GM13977 (cell line): ENCODE results near the gene YWHAQ.
A peak's percentile ranks its signal among the peaks of the same experiment; 100 is the strongest.

Source experiments
- DNase-seq: peaks from one replicate; pipeline ENCODE4 v3.0.0; 2012; ENCODE audit warnings: low spot score
- CTCF ChIP-seq: IDR thresholded peaks from 2 replicates; pipeline ENCODE4 v1.5.1; 2012; ENCODE audit warnings: mild to moderate bottlenecking, control low read depth; ENCODE audit not compliant: insufficient read depth; ENCODE audit errors: extremely low read depth, missing control alignments
- in situ Hi-C: fragments of 300-500 bp; cut with MboI; formaldehyde crosslinking; loops from one replicate; pipeline ENCODE4 v1.12.0; 2022; ENCODE audit warnings: low sequenced_read_pairs, low pct_unique_long_range_greater_than_20kb, mixed read lengths, inconsistent platforms; ENCODE audit not compliant: unreplicated experiment

Gene YWHAQ

GRCh38 chr2:9657083-9657482, 26.3 kb upstream of the YWHAQ start:
- in situ Hi-C loops: no loop called here
- no peak for TF ChIP-seq CTCF
- DNase-seq: no peak

- peak; percentile 81 for DNase-seq
- TF ChIP-seq CTCF: no peak
- in situ Hi-C loops: no loop called here
These were observed 25.5 kb upstream of the YWHAQ start for GRCh38 chr2:9656270-9656766.

DNA sequence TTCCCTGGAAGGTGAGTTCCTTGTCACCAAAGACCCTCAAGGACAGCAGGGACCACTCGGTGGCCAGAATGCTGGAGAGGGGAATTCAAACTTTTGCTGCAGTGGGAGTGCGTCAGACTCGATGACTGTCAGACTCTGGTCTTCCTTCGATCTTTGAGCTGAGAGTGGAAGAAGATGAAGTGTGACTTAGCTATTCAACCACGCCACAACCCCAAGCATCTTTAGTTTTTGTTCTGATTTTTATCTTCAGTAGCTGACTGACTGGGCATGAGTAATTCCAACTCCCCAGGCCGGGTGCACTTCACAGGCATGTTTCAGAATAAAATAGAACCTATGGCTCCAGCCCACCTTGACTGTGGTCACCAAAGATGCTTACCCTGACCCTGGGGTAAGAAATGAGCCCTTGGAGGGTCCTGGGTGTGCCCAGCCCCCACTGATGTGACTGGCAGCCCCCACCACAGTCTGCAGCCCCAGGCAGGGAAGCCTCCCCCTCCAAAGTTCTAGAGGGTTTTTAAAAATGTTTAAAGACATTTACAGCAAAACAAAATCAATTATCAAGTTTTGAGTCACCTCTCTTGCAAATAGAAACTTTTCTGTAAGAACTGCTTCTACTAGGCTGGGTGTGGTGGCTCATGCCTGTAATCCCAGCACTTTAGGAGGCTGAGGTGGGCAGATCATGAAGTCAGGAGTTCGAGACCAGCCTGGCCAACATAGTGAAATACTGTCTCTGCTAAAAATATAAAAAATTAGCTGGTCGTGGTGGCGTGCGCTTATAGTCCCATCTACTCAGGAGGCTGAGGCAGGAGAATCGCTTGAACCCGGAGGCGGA, 24.9 kb upstream of the YWHAQ start:
- peak; percentile 56 for DNase-seq
- in situ Hi-C loops: no loop called here
- TF ChIP-seq CTCF: no peak

- no peak for TF ChIP-seq CTCF
- in situ Hi-C loops: no loop called here
- no peak for DNase-seq
These were observed 23.8 kb upstream of the YWHAQ start for GRCh38 chr2:9654452-9655100.

GRCh38 chr2:9653485-9654271, 22.9 kb upstream of the YWHAQ start:
- peak; percentile 48 for DNase-seq
- in situ Hi-C loops: no loop called here
- TF ChIP-seq CTCF: no peak

- in situ Hi-C loops: no loop called here
- TF ChIP-seq CTCF: no peak
- peak; percentile 37 for DNase-seq
These were observed 22.2 kb upstream of the YWHAQ start for GRCh38 chr2:9652898-9653479.
